Measurements from ENCODE around the gene SP100. TPM values are rescaled to one million over a fixed set of nuclear protein-coding genes. Genes with fewer than 3 reads are reported as not detected.

The SP100 gene
- total RNA-seq, 3 donors from 2014 or later = 83.1 to 130 (median 101) TPM

GRCh38 chr2:230423851-230424458, 8.0 kb downstream of the SP100 start:
- DNase-seq (no peak), ATAC-seq (peak; percentile 84)
- Histone ChIP-seq H3K9me3 (peaks cover 8% of the 10 kb centered on the region), H3K4me3 (no peak overlapping the region), H3K36me3 (ENCODE audit: low read depth) (no peaks in the 10 kb centered on the region), H3K4me1 (ENCODE audit: low read depth) (no peaks in the 10 kb centered on the region)
- TF ChIP-seq CTCF (IDR thresholded peaks at IDR 0.05) = no peak
- intact Hi-C loops (cut with DNase I, micrococcal nuclease) = no loop called here

DNA sequence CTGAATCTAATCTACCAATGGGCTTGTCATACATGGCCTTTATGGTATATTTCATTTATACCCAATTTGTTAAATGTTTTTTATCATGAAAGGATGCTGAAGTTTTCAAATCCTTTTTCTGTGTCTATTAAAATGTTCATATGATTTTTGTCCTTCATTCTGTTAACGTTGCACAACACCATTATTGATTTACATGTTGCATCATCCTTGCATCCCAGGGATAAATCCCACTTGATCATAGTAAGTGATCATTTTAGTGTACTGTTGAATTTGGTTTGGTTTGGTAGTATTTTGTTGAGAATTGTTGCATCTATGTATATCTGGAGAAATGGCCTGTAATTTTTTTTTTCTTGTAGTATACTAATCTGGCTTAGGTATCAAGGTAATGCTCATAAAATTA, 9.4 kb downstream of the SP100 start:
- no peak for TF ChIP-seq CTCF (IDR thresholded peaks at IDR 0.05)
- Histone ChIP-seq H3K9me3 (peaks cover 13% of the 10 kb centered on the region), H3K36me3 (ENCODE audit: low read depth) (no peaks in the 10 kb centered on the region), H3K4me3 (no peak overlapping the region), H3K4me1 (ENCODE audit: low read depth) (no peaks in the 10 kb centered on the region)
- ATAC-seq (no peak), DNase-seq (no peak)
- intact Hi-C loops (cut with DNase I, micrococcal nuclease) = no loop called here

DNA sequence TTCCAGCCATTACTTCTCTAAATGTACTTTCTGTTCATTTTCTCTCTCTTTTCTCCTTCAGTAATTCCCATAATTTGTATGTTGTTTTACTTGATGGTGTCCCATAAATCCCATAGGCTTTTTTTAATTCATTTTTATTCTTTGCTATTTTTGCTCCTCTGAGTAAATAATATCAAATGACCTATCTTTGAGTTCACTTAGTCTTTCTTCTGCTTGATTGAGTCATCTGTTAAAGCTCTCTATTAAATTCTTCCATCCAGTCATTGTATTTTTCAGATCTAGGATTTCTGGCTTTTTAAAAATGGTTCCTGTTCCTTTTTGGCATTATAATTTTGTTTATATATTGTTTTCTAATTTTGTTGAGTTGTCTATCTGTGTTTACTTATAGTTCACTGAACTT, 13.5 kb downstream of the SP100 start:
- intact Hi-C loops (cut with DNase I, micrococcal nuclease) = no loop called here
- Histone ChIP-seq H3K4me1 (ENCODE audit: low read depth) (no peaks in the 10 kb centered on the region), H3K36me3 (ENCODE audit: low read depth) (no peaks in the 10 kb centered on the region), H3K4me3 (no peak overlapping the region), H3K9me3 (peaks cover 13% of the 10 kb centered on the region)
- no peak for ATAC-seq
- no peak for TF ChIP-seq CTCF (IDR thresholded peaks at IDR 0.05)
- DNase-seq = no peak

- ATAC-seq (peak; percentile 27), DNase-seq (no peak)
- intact Hi-C loops (cut with DNase I, micrococcal nuclease) = no loop called here
- H3K36me3 ChIP-seq (ENCODE audit: low read depth) = no peaks in the 10 kb centered on the region
- TF ChIP-seq CTCF (IDR thresholded peaks at IDR 0.05) = no peak
- H3K4me3 ChIP-seq = no peak overlapping the region
- H3K4me1 ChIP-seq (ENCODE audit: low read depth) = no peaks in the 10 kb centered on the region
- peaks cover 18% of the 10 kb centered on the region for H3K9me3 ChIP-seq
These were observed 15.2 kb downstream of the SP100 start for GRCh38 chr2:230430957-230431910.

- TF ChIP-seq CTCF (IDR thresholded peaks at IDR 0.05) = no peak
- no peaks in the 10 kb centered on the region for H3K36me3 ChIP-seq (ENCODE audit: low read depth)
- no peak overlapping the region for H3K4me3 ChIP-seq
- DNase-seq (no peak), ATAC-seq (no peak)
- no peaks in the 10 kb centered on the region for H3K4me1 ChIP-seq (ENCODE audit: low read depth)
- intact Hi-C loops (cut with DNase I, micrococcal nuclease) = no loop called here
- peaks cover 9% of the 10 kb centered on the region for H3K9me3 ChIP-seq
These were observed 18.8 kb downstream of the SP100 start for GRCh38 chr2:230434677-230435324.

Measured in mucosa of descending colon (tissue), 3 donors.